Stimulated activated CD8-positive, alpha-beta memory T cell treated with anti-CD3 and anti-CD28 coated beads, Interleukin-7, amount 100 ng/mL, for 48 hours (primary cell): ENCODE data around the gene RAB36.
"Not testable (repeated sequence)": the region's sequence is repeated elsewhere in the genome, so short reads cannot be mapped to it uniquely, and the experiment has no call there.

Source experiments
- DNase-seq, 2 donors: peaks; one replicate each; pipeline ENCODE4 v3.0.0-alpha.2; 2020; ENCODE audit warnings: low read depth in 1 of 2; ENCODE audit errors: extremely low read depth in 1 of 2

The RAB36 gene

DNA sequence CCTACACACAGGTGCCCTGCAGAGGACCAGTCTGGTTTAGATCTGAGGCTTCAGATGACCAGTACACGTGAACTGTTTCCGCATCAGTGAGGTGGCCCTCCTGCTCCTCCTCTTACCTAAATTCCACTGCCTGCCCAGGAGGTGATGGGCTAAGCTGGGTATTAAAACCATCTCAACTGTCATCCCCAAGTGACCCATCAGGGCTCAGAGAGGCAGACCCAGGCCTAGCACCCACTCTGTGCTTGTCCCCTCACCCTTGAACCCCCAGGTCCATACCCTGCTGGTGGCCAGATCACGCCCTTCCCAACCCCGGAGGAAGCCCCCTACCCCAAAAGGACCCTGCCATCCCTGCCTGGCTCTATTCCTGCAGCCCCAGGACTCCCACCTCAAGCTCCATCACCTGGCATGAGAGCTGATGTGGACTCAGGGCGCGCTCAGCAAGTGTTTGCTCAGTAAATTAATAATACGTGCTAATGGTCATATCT is 24.8 kb upstream of the RAB36 start:
- DNase-seq, result no peak

DNA sequence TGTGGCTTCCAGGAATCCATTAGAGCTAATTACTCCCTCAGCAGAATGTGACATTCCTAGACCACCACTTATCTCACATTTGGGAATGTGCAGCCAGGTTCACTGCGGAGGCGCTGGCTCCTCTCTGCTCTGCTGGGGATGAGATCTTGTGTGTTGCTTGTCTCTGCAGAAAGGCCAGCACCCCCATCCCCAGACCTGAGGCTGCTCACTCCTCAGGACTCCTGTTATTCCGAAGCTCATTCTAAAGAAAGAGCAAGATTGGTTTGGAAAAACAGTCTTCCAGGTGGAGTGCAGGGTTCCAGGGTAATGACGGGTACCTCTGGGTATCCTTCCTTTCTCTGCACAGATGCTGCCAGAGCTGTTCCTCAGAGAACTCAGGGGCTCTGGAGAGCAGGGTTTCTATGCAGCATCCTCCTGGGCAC is 24.3 kb upstream of the RAB36 start:
- no peak for DNase-seq

DNA sequence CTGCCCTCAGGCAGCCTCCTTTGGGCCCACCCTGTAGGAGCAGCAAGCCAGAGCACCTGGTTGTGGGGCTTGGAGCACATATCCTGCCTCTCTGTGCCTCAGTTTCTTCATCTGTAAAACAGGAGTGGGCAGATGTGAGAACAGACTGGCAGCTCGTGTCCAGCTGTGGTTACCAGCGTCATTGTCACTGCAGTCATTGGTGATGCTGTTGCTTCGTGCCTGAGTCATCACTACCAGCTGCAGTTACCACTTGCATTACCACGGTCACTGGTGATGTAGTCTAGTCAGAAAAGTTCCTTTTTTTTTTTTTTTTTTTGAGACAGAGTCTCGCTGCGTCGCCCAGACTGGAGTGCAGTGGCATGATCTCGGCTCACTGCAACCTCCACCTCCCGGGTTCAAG is 23.9 kb upstream of the RAB36 start:
- no peak for DNase-seq

DNA sequence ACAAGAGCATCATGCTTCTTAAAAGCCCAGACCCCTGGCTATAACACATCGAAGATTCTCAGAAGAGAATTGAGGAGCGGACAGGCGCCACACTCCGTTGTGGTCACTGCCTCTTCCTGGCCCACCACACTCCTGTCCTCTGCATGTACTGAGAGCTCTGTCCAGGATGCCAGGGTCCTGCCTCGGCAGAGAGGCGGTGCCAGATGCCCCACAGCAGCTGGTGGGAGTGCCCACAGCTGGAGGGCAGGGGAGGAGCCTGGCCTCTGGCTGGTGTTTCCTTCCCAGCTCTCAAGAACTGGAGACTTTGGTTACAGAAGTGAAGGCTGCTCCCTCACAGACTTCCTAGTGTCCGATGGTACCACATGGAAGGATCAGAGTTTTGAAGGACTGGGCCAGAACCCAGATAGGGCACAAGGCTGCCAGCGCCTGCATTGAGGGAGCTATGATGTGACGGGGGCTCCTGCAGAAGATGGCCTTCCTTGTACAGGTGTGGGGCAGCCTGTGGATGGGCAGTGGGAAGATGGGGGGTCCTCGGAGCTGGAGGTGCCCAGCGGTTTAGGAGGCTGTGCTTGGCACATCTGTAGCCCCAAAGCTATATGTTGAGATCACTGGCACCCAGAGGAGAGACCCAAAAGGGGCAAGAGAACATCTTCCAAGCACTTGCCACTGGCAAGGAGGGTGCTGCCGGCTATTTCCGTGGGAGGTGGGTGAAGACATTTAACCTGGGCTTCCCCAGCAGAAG is 22.9 kb upstream of the RAB36 start:
- DNase-seq, result no peak

DNA sequence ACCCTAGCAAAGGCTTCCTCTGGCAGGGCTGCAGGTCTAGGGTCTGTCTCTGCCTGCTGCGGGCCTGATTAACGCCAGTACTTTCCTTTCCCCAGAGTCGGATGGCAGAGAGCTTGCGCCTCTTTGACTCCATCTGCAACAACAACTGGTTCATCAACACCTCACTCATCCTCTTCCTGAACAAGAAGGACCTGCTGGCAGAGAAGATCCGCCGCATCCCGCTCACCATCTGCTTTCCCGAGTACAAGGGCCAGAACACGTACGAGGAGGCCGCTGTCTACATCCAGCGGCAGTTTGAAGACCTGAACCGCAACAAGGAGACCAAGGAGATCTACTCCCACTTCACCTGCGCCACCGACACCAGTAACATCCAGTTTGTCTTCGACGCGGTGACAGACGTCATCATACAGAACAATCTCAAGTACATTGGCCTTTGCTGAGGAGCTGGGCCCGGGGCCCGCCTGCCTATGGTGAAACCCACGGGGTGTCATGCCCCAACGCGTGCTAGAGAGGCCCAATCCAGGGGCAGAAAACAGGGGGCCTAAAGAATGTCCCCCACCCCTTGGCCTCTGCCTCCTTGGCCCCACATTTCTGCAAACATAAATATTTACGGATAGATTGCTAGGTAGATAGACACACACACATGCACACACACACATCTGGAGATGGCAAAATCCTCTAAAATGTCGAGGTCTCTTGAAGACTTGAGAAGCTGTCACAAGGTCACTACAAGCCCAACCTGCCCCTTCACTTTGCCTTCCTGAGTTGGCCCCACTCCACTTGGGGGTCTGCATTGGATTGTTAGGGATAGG is 22.1 kb upstream of the RAB36 start:
- DNase-seq, result no peak

DNA sequence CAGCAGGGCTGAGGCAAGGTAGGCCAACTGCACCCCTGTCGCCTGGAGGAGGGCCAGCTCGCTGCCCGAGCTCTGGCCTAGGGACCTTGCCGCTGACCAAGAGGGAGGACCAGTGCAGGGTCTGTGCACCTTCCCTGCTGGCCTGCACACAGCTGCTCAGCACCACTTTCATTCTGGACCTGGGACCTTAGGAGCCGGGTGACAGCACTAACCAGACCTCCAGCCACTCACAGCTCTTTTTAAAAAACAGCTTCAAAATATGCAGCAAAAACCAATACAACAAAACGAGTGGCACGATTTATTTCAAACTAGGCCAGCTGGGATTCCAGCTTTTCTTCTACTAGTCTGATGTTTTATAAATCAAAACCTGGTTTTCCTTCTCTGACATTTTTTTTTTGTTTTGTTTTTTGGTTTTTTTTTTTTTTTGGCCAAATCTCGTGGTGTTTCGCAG is 21.4 kb upstream of the RAB36 start:
- no peak for DNase-seq

DNA sequence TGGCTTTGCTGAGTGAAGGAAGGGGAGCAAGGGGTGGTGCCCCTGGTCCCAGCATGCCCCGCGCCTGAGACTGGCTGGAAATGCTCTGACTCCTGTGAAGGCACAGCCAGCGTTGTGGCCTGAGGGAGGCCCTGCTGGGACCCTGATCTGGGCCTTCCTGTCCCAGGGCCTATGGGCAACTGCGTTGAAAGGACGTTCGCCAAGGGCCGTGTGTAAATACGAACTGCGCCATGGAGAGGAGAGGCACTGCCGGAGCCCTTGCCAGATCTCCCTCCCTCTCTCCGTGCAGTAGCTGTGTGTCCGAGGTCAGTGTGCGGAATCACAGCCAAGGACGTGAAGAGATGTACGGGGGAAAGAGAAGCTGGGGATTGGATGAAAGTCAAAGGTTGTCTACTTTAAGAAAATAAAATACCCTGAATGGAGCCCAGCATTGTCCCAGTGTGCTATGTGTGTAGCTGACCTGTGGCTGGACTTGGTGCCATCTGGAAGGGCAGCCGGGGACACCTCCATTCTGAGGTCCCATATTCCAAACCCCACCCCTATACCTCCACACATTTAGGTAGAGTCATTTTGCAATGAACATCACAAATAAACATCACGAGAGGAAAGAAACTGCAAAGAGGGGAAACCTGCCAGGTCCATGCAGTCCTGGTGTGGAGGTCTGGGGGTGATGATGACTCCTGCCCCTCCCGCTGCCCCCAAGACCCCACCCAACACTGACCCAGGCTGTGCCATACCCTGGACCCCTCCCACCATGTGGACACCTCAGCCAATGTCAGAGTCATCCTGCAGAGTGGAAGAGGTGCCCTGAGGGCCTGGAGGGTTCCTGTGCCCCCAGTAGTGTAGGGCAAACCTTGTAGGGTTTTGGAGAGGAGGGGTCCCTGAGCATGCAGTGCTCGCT is 20.4 kb upstream of the RAB36 start:
- no peak for DNase-seq

DNA sequence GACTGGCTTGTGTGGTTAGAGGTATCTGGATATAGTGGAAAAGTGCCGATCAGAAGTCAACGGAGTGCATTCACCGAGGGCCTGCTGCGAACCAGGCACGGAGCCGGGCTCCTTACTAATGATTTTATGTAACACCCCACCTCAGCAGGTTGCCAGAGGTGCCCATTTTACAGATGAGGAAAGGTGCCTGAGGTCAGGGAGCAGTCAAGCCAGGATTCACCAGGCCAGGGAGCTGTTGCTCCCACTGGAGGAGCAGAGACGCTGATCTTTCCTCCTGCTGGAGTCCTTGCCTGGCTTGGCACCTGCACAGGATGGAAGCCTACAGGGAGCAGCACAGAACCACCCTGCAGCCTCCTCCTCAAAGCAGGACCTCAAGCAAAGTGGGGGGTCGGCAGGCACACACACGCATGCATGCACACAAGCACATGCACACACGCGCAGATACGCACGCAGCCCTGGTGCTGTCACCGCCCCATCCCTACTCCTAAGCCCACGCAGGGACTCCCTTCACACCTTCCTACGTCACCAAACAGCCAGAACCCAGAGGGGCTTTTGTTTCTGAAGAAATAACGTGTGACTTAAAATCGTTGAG is 19.7 kb upstream of the RAB36 start:
- no peak for DNase-seq

DNA sequence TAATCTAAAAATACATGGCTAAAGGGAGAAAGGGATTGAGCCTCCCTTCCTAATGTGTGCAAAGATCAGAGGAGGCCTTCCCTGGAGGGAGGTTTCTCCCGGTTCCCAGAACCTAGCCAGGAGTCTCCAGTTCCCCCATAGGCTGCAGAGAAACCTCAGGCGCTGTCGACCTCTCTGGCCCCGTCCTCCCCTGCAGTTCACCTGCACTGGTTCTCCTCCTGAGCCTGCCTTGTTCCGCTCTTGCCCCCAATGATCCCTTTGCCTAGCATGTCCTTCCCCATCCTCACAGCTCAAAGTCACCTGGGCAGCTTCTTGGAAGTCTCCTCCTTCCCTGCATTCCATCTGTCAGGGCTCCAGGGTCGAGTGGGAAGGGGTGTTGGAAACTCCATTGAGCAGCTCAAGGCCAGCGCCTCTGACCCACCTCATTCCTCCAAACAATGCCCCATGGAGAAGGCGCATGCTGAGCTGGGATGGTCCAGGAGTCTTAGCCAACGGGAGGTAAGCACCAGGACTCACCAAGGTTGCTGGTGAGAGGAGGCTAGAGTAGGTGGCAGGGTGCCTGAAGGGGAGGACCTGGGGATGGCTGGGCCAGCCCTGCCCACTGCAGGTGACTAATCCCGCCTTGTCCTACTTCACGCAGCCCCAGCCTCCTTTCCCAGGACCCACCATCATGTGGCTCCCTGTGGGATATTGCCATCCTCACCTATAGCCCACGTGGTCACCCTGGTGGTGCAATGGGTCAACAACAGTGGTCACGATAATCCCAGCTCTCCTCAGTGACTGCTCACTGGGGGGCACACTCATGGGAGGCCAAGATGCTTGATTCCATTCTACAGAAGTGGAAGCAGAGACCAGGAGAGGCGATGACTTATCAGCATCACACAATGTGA is 18.9 kb upstream of the RAB36 start:
- no peak for DNase-seq

DNA sequence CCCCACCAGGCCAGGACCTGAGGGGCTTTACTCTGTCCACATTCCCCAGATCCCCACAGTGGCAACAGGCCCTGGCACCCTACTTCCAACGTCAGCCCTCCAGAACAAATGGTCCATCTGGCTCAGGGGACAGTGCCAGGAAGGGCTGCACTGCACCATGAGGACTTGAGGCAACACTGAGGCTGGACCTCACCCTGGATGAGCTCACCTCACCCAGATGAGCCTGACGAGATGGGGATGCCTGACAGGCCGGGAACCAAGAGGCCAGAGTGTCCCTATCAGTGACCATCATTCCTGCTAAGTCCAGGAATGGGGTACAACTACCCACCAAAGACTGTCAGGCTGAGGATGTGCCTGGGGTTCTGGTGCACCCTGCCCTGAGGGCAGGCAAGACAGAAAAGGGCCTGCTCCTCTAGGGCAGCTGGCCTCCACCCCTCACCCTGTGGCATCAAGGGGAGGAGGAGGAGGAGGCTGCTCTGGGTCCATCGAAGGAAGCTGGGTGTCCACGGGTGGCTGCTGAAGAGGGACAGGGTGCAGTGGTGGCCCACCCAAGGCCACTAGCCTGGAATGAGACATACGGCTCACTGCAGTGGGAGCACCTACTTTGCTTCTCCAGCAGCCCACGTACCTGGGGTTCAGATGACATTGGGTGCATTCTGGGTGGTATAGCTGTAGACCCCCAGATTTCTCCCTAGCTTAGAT is 18.1 kb upstream of the RAB36 start:
- no peak for DNase-seq

DNA sequence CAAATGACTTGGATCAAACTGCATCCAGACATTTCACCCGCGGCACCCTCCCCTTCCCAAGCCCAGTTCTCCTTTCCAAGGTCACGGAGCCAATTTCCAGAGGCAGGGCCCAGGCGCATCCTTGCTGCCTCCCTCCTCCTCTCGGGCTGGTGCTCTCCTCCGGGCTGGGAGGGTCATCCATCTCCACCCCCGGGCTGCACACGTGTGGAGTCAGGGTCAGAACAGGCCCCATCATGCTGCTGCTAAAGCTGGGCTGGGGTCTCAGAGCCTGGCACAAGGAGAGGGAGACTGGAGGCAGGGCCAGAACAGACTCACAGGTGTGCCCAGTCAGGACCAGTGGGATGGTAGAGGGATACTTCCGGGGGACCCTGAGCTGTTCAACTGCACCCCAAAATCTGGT is 17.5 kb upstream of the RAB36 start:
- DNase-seq, result no peak

DNA sequence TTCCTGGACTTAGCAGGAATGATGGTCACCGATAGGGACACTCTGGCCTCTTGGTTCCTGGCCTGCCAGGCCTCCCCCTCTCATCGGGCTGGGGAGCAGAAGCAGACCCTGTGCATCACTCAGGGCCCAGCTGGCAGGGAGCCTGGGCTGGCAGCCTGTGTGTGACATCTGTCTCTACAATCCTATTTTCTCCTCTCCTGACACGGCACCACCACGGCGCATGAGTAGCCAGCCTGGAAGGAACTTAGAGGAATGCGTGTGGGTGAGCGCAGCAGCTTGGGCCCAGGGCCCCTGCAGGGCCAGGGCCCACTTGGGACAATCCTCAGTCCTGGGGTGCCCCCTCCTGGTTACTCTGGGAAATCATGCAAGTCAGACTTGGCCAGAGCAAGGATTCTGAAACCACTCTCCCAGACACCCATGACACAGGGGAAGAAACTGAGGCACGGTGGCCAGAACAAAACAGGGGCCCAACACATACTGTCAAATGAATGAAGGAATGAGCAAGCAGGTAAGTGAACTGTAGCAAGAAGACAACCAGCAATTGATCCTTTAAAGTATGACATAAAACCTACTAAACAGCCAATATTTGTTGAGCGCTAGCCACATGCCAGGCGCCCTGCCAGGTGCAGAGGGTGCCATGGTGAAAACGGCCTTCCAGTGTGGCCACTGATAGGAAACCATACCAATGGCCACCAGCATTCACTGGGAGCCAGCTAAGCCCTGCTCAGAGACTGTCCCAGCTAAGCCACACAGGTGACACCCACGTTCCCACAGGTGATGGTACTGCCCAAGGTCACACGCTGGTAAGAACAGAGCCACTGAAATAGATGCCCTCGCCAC is 16.8 kb upstream of the RAB36 start:
- peak; percentile 36 to 45 for DNase-seq

DNA sequence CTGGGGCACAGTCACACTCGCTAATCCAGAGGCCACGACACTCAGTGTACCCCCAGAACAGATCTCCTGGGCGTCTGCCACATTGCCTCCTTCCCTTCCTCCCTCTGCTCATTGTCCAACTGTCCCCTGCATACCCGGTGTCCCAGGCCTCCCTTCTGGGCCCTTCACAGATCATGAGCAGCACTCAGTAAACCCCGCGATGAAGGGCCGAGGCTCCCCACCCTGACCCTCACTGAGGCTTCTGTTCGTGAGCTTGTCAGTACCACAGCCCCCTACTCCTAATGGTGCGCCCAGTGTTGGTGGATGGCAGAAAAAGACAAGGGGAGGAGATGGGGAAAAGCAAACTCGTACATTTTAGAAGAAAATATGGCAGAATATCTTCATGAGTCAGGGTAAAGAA is 16.1 kb upstream of the RAB36 start:
- DNase-seq, result no peak

DNA sequence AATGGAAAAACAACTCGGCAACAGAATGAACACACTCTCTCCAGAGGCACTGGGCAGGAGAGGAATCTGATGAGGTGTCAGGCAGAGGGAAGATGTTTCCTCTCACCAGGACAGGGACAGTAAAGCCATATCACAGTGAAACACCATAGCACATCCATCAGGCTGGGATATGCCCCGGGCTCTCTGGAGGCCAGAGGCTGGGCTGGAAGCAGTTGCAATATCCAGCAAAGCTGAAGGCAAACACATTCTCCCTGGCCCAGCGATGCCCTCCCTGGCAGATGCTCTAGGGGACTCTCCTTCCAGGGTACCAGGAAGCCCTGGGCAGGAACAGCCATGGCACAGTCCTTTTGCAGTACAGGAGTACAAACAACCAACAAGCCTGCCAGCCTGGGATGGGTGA is 14.6 kb upstream of the RAB36 start:
- no peak for DNase-seq

DNA sequence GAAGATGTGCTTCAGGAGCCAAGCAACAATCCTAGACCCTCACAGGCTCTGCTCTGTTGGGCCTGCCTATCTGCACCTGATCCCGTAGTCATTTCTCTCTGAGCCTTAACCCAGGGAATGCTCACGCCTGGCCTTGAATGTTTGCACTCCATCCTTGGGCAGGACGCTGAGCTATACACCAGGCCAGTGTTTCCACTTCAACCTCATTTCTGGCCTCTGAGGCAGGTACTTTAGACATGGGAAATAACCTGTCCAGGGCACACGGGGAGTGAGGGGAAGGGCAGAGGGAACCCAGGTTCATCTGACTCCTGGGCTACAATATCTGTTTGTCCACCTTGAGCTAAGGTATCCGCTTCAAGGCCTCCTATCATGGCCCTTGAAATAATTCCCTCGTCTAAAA is 13.3 kb upstream of the RAB36 start:
- no peak for DNase-seq

DNA sequence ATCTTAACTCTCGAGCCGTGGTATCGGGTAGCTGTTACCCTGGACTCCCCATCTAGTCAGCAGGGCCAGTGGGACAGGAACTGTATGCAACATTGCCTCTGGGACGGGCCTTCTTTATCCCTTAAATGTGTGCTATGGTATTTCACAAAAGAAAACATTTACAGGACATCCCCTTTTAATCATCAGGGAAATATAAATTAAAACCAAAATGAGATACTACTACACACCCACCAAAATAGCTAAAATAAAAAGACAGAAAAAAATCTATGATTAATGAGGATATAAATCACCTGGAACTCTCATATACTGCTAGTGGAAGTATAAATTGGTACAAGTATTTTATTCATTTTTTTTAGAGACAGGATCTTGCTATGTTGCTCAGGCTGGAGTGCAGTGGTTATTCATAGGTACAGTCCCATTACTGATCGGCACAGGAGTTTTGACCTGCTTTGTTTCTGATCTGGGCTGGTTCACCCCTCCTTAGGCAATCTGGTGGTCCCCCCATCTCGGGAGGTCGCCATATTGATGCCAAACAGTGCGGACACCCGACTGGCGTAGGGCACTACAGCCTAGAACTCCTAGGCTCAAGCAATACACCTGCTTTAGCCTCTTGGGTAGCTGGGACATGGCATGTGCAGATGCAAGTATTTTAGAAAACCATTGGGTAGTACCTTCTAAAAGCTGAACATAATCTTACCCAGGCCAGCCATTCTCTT is 12.7 kb upstream of the RAB36 start:
- no peak for DNase-seq

DNA sequence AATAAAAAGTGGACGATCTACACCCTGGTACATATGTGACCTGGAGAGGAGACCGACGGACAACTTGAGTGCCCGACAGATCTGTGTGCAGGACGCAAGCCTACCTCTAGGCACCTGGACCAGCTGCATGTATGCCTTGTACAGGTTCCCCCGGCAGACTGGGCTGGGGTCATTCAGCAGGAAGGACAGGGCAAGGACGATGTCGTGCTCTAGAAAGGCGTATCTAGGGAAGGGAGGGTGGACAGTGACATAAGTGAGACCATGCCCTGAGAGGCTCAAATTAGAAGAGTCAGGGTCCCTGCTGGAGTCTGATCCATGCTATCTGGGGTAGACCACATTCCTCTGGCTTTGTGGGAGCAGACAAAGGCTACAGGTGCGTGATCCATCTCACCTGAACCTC is 11.4 kb upstream of the RAB36 start:
- no peak for DNase-seq

DNA sequence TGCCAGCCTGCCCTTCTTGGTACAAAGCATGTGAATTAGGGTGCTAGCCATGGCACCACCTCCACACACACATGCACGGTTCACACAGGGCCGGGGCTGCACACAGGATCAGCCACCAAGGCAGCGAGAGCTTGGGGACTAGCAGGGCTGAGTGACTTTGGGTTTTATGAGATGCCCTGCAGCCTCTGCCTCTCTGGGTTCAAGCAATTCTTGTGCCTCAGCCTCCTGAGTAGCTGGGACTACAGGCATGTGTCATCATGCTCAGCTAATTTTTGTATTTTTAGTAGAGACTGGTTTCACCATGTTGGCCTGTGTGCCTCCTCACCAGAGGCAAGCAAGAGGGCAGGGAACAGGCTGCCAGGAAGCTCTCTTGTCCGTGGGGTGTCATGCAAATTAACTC is 8.3 kb upstream of the RAB36 start:
- DNase-seq, result not testable (repeated sequence)
